SK-N-SH treated with all-trans-retinoic acid at 6 μM for 48 hours (cell line): ENCODE measurements around the gene FOSB.
"Not testable (repeated sequence)": the region's sequence is repeated elsewhere in the genome, so short reads cannot be mapped to it uniquely, and the experiment has no call there.

ENCODE experiments used
- ARNTL ChIP-seq: fragments of 450-650 bp; formaldehyde crosslinking; IDR thresholded peaks from 2 replicates; pipeline ENCODE4 v1.5.0; 2020; ENCODE audit warnings: low read depth, mild to moderate bottlenecking, moderate library complexity, borderline replicate concordance
- BACH2 ChIP-seq: fragments of 250-450 bp; sonication (Bioruptor Pico); IDR thresholded peaks from 2 replicates; pipeline ENCODE4 v1.9.0; 2021; ENCODE audit warnings: mild to moderate bottlenecking, borderline replicate concordance
- ISL1 ChIP-seq: fragments of 250-450 bp; sonication (Bioruptor Pico); IDR thresholded peaks from 2 replicates; pipeline ENCODE4 v2.1.2; 2022; ENCODE audit warnings: mild to moderate bottlenecking, moderate library complexity
- PATZ1 ChIP-seq: fragments of 250-450 bp; sonication (Bioruptor Pico); IDR thresholded peaks from 2 replicates; pipeline ENCODE4 v1.8.0; 2020; ENCODE audit warnings: mild to moderate bottlenecking, moderate library complexity, borderline replicate concordance
- RARB ChIP-seq: fragments of 250-450 bp; sonication (Bioruptor Pico); IDR thresholded peaks from 2 replicates; pipeline ENCODE4 v1.8.0; 2021; ENCODE audit warnings: mild to moderate bottlenecking, moderate library complexity
- SNAI2 ChIP-seq: fragments of 250-450 bp; sonication (Bioruptor Pico); IDR thresholded peaks from 2 replicates; pipeline ENCODE4 v1.5.0; 2020; ENCODE audit warnings: mild to moderate bottlenecking, moderate library complexity
- TCF4 ChIP-seq: fragments of 250-450 bp; sonication (Bioruptor Pico); IDR thresholded peaks from 2 replicates; pipeline ENCODE4 v1.8.0; 2021; ENCODE audit warnings: mild to moderate bottlenecking, moderate library complexity, borderline replicate concordance
- TOX ChIP-seq: fragments of 250-450 bp; sonication (Bioruptor Pico); IDR thresholded peaks from 2 replicates; pipeline ENCODE4 v1.8.0; 2021; ENCODE audit warnings: mild to moderate bottlenecking, moderate library complexity, borderline replicate concordance
- ZFP3 ChIP-seq: fragments of 250-450 bp; sonication (Bioruptor Pico); IDR thresholded peaks from 2 replicates; pipeline ENCODE4 v1.5.0; 2020; ENCODE audit warnings: mild to moderate bottlenecking, moderate library complexity
- ZNF565 ChIP-seq: fragments of 450-650 bp; formaldehyde crosslinking; conservative IDR thresholded peaks from 2 replicates; pipeline ENCODE4 v1.5.0; 2020; ENCODE audit warnings: low read depth, mild to moderate bottlenecking, moderate library complexity
- ZNF70 ChIP-seq: fragments of 450-650 bp; formaldehyde crosslinking; IDR thresholded peaks from 2 replicates; pipeline ENCODE4 v1.5.0; 2020; ENCODE audit warnings: mild to moderate bottlenecking, moderate library complexity
- ZNF8 ChIP-seq: fragments of 450-650 bp; formaldehyde crosslinking; IDR thresholded peaks from 2 replicates; pipeline ENCODE4 v1.5.0; 2020; ENCODE audit warnings: mild to moderate bottlenecking, moderate library complexity
- TF ChIP-seq, protein P1 (sequence below): fragments of 250-450 bp; sonication (Bioruptor Pico); IDR thresholded peaks from 2 replicates; pipeline ENCODE4 v1.5.1; 2020; ENCODE audit warnings: low read depth, mild to moderate bottlenecking, moderate library complexity
- TF ChIP-seq, protein P2 (sequence below): fragments of 250-450 bp; sonication (Bioruptor Pico); IDR thresholded peaks from 2 replicates; pipeline ENCODE4 v1.5.0; 2020; ENCODE audit warnings: mild to moderate bottlenecking, moderate library complexity

DNA sequence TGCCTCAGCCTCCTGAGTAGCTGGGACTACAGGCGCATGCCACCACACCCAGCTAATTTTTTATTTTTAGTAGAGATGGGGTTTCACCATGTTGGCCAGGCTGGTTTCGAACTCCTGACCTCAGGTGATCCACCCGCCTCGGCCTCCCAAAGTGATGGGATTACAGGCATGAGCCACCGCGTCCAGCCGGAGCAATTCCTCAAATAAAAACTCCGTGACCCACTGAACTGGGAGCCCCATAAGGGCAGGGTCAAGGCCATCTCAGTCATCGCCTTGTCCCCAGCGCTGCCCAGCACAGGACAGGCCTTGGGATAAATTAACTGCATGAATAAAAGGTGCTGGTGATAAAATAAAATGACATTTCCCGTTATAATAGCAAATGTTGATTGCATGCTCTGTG lies 37.9 kb upstream of the FOSB start:
- not testable (repeated sequence) for TF ChIP-seq ZNF70 (CRISPR knock-in tag); RARB (CRISPR knock-in tag); ZFP3 (CRISPR knock-in tag); PATZ1; BACH2 (CRISPR knock-in tag); ISL1; SNAI2 (CRISPR knock-in tag); TOX (CRISPR knock-in tag); ZNF565; ARNTL (CRISPR knock-in tag); TCF4 (CRISPR knock-in tag); ZNF8 (CRISPR knock-in tag)
- TF ChIP-seq, protein P1, sequence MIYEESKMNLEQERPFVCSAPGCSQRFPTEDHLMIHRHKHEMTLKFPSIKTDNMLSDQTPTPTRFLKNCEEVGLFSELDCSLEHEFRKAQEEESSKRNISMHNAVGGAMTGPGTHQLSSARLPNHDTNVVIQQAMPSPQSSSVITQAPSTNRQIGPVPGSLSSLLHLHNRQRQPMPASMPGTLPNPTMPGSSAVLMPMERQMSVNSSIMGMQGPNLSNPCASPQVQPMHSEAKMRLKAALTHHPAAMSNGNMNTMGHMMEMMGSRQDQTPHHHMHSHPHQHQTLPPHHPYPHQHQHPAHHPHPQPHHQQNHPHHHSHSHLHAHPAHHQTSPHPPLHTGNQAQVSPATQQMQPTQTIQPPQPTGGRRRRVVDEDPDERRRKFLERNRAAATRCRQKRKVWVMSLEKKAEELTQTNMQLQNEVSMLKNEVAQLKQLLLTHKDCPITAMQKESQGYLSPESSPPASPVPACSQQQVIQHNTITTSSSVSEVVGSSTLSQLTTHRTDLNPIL (CRISPR knock-in tag), result not testable (repeated sequence)
- TF ChIP-seq, protein P2, sequence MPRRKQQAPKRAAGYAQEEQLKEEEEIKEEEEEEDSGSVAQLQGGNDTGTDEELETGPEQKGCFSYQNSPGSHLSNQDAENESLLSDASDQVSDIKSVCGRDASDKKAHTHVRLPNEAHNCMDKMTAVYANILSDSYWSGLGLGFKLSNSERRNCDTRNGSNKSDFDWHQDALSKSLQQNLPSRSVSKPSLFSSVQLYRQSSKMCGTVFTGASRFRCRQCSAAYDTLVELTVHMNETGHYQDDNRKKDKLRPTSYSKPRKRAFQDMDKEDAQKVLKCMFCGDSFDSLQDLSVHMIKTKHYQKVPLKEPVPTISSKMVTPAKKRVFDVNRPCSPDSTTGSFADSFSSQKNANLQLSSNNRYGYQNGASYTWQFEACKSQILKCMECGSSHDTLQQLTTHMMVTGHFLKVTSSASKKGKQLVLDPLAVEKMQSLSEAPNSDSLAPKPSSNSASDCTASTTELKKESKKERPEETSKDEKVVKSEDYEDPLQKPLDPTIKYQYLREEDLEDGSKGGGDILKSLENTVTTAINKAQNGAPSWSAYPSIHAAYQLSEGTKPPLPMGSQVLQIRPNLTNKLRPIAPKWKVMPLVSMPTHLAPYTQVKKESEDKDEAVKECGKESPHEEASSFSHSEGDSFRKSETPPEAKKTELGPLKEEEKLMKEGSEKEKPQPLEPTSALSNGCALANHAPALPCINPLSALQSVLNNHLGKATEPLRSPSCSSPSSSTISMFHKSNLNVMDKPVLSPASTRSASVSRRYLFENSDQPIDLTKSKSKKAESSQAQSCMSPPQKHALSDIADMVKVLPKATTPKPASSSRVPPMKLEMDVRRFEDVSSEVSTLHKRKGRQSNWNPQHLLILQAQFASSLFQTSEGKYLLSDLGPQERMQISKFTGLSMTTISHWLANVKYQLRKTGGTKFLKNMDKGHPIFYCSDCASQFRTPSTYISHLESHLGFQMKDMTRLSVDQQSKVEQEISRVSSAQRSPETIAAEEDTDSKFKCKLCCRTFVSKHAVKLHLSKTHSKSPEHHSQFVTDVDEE (CRISPR knock-in tag), result not testable (repeated sequence)
